ENCODE results near the gene SAFB.

- TF ChIP-seq CTCF (IDR thresholded peaks at IDR 0.05): no peak
- TF ChIP-seq EP300 (IDR thresholded peaks at IDR 0.05): no peak
- no peak for TF ChIP-seq POLR2A (IDR thresholded peaks at IDR 0.05)
Measured at GRCh38 chr19:5682107-5682482, 59.2 kb downstream of the SAFB start.

Data from ovary (tissue), 3 donors.